DMS153 treated with DMSO at 0.1 percent for 48 hours (cell line): ENCODE data around the gene PRKCA.
"Not testable (repeated sequence)": the region's sequence is repeated elsewhere in the genome, so short reads cannot be mapped to it uniquely, and the experiment has no call there.

ENCODE experiments used
- DNase-seq: peaks from one replicate; lab custom pipeline; 2025; ENCODE audit not compliant: unreplicated experiment; lab: John Stamatoyannopoulos, UW

The PRKCA gene

DNA sequence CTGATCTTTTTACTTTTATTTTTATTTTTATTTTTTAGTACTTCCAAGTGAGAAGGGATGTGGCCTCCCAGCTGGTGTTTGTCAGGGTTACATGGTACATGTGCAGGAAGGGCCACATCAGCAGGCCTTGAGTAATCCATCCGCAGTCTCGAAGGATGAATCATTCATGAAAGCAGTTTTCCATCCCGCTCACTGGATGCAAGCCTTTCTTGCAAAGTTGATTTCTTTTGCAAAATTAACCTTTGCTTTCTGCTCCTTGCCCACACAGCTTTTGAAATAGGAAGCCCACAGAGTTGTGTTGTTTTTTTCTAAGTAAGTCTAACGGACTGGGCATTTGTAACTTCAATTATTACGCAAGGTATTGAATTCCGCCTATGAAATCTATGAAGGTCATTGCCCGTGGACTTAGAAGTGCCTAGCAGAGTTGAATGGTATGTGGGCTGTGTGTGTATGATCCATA lies 157.4 kb downstream of the PRKCA start:
- no peak for DNase-seq

DNA sequence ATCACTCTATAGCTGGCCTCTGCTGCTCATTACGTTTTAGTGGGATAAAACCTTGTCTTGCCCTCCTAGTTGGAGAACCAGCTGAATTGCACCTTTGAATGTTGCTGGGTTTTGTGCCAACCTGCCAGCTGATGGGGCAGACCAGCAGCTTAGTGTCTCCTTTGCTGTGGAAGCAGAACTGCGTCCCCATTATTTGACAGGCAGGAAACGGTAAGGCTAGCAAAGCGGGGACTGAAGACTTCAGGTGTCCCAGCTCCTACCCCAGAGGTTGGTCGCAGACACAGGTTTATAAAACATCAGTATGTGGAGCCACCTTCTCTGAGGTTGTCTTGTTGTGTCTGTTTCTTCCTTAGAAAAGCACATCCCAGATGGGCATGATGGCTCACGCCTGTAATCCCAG lies 158.1 kb downstream of the PRKCA start:
- DNase-seq = no peak

DNA sequence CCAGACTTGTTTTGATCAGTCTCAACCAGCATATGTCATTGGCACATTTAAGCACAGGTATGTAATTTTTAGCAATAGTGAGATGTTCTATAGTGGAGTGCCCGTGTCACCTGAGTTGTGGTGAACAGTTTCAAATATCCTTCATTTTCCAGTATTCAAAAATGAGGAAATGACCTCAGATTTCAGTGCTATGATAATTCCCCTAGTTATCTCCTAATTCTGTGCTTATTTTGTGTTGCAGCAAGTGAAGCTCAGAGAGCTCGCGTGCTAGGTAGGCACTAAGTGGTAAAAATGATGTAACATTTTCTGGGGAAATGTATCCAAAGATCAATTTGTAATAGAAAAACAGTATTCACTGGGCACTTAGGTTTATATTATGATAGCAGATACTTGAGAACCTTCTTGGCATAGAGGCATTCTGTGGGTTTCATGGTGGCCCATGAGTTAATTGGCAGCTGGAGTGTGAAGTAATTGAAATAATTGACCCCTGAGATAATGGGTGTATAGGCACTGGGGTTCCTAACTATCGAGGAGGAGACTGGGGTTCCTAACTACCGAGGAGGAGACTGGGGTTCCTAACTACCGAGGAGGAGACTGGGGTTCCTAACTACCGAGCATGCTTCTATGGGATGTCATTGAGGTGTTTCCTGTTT lies 159.1 kb downstream of the PRKCA start:
- no peak for DNase-seq

DNA sequence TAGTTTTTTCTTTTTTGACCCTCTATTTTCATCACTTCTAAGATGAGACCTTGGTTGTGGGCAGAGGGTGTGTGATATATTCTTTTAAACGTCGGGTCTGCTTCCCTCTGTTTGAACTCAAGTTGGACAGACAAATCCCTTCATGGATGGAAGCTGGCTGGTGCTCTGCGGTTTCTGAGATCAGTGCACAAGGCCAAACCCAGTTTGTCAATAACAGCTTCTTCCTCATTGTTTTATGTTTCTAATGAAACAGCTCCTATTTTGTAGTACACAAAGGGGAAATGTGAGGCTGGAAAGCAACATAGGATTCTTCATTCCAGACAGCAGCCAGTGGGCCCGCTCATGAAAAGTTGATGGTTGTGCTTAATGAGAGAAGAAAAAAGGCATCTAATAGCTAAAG lies 159.6 kb downstream of the PRKCA start:
- no peak for DNase-seq

DNA sequence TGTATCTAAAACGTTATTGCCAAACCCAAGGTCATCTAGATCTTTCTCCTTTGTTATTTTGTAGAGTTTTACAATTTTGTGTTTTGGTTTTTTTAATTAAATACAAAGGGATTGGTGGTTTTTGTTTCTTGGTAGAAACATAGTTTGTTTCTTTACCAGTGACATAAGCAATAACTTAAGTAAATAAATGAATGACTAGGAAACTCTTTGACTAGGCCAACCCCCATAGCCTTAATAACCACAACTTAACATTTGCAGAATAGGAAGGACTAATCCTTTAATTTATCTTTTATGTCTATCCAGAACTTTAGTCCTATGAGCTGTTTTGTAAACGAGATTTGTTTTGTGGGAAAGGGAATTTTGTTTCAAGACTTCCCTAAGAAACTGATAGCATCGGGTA lies 162.5 kb downstream of the PRKCA start:
- DNase-seq = no peak

DNA sequence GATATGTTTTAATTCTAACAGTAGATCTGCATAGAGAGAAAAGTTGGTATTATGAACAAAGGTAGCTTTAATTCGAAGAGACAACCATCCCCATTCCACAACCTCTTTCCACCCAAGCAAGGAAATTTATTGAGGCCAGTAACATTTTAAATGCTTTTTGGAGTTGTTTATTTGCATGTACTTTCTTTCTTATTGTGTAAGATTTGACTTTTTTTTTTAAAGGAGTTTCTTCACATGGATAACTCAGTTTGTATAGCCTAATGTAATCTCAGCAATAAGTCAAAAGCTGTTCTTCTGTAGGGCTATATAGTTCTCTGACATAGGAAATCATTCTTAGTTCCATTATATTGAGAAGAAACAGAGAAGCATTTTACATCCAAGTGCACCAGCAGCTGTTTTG lies 163.3 kb downstream of the PRKCA start:
- DNase-seq = no peak

DNA sequence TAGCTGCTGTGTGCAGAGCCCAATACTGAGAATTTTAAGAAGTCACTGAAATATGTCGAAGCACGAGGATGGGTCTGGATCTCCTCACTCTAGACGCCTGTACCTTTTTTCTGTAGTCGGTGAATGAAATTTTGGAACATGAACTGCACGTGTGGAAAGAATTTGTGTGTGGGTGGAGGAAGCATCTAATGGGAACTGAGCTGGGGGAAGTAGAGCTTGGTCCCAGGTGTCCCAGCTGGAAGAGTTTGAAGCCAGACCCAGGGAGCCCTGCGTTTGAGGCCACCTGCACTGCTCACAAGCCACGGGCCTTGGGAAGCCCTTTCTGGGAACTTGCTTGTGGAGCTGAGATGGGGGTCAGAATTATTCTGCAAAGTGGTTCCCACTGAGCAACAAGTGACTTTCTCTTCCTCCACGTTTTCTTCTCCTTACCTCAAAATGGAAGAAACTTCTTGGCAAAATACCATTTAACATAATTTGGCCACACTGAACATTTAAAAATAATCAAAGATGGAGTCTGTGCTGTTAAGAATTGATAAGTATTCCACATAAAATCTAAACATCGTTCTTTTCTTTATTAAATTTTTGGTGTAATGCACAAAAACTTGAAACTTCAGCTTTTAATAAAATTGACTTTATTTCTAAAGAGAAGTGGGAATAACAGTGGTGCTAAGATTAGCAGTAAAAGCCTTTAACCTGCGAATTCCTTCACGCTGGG lies 163.8 kb downstream of the PRKCA start:
- no peak for DNase-seq

DNA sequence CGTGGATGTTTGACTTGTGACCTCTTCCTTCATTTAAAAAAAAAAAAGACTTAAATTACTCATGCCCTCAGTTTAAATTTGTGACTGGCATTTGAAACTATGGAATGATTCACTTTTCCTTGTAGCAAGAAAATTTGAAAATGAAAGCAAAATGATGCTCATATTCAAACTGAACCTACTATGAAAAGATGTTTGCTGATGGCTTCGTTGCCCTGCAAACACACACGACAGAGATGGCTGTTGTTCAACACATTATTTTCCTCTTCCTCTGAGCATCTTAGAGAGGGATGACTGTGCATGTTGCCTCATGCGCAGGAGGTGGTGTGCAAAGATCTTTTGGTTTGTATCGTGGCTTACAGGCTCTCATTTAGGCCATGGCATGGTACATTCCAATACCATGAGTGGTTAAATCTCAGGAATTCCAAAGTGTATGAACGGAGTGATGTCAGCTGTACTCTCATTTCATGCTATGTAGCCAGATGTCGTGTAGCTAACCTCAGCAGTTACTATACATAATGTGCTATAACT lies 164.5 kb downstream of the PRKCA start:
- no peak for DNase-seq

DNA sequence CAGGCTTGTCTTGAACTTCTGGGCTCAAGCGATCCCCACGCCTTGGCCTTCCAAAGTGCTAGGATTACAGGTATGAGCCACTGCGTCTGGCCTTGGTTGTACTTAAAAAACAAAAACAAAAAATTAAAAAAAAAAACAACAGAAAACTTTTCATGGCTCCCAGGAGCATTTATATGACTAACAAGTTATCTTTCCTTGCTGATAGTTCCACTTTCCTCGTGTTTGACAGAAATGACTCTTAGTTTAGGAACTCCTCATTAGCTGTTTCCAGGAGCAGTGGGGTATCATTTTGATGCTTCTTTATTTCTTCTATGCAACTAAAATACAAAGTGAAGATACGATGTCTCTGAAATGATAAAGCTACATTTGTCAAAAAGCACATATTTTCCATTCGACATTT lies 165.4 kb downstream of the PRKCA start:
- no peak for DNase-seq

DNA sequence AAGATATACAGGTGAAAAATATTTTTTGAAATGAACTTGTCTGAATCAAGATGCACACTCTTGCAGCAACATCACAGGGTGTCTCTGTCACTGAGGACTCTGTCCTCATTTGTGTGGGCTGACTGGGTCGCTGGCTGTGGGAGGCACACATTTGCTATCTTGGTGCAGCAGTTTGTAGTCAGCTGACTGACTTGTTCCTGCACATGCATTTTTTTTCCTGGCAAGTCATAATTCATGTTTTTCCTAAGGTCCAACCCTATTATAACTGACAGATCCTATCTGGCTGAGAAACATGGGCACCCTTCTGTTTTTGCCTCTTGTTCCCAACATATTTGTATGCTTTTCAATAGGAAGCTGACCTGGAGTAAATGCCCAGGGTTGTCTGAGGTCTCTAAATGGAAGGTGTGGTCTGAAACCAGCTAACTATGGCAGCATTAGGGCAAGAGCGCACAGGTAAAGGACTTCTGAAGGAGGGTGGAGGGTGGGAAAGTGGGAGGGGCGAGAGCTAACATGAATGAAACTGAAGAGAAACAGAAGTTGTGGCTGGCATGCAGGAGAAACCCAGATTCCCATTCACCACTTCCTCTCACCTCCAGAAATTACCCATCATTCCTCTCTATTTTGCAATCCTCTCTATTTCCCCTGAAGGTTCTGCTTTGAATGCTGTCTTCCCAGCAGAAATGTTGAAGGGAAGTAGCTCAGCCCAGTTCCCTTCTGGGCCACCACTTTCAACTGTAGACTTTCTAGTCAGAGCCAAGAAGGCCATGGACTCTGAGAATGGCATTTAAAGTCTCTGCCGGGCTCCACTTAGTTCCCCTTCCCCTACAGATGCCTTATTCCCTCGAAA lies 166.1 kb downstream of the PRKCA start:
- DNase-seq = no peak

DNA sequence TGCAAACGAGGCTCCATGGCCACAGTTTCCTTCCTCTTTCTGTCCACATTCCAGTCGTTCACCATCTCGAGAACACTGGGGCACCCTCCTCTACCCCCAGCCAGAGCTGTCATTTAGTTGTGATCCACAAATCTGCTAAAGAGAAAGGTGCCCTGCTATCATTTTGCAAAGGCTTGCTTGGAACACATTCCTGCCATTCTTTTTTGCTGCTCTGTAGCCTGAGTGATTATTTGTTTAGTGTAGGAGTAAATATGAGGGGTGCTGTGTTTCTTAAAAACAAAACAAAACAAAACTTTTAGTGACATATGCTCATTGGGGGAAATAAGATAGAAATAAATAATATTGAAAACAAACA lies 166.7 kb downstream of the PRKCA start:
- DNase-seq = no peak

DNA sequence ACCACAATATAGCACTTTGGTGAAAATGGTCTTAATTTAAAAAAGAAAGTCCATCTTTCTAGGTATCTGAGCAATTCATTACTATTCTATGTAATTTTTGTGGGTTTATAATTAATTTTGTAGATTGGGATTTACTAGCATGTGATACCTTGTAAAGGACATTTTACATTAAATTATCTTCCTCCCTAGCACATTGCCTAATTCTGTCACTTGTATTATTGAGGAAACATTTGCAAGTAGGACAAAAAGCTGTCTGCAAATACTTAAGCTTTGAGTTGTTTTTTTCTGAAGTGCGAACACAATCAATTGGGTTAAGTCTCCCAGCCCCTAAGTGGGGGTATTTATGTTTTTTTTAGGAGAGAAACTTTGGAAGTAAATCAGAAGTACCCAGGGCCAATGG lies 167.0 kb downstream of the PRKCA start:
- no peak for DNase-seq

DNA sequence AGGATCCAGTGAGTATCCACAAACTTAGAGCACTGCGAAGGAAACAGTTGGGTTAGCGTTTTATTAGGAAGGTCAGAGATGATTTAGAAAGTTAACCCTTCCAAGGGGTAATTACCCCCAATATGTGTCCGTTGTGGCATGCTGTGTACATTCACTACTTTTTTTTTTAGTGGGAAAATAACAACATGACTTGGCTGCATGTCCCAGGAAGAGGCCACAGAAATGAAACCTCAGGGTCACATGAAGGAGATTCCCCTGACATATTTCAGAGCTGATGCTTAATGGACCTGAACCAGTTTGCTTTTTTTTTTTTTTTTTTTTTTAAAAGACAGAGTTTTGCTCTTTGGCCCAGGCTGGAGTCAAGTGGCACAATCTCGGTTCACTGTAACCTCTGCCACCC lies 167.5 kb downstream of the PRKCA start:
- no peak for DNase-seq

DNA sequence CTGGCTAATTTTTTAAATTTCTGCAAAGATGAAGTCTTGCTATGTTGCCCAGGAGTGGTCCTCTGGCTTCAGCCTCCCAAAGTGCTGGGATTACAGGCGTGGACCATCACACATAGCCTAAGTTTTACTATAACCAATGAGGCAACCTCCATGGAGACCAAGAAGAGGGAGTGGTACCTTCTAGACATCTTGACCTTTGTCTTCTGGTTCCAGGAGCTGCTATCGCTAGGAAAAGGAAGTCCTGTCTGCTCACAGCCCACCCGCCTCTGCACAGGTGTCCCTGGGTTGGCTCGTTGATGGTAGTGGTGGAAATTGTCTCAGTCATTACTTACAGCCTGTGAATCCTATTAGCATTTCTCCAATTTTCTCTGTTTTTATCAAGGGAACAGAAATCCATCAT lies 169.7 kb downstream of the PRKCA start:
- DNase-seq = no peak

DNA sequence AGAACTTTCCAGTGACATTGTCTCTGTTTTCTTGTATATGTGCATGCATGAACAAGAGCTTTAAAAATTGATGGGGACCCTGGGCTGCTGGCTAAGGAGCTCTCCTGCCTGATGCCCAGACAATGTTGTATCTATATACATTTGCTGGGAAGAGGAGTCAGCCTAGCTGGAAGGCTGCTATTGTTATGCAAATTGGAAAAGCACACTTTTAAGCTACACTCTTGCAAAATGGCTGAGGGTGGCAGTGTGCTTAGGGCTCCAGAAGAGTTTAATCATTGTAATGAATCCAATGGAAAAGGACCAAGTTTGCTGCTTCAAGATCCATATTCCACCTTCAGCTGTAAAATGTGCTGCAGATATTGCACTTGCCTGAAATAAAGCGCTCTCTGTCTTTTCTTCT lies 171.8 kb downstream of the PRKCA start:
- DNase-seq = no peak

DNA sequence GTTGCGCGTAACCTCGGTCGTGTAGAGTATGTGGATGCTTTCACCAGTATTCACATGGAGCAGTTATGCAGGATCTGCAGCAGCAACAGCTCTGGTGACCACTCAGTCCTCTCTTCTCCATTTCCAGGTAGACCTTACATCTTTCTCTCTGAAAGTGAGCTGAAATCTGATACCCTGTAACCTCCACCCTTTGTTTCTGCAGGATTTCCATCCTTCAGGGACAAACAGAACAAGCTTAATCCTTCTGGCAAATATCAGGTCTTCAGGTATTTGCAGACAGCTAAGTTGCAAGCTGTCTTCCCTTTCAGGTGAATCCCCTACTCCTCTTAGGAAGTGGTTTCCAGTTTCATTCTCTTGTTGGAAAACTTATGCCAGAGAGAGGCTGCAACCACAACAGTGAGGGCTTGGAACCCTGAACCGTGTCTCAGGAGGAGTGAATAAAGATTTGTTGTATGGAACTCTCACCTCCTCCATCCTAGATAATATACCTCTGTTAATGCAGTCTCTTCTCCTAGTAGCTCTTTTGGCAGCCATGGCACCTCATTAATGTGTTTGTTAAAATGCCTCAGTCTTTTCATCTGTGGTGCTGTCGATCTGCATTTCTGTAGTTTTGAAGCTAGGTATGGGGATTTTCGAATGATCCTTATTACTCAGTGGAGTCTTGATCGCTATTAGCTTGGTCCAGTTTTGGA lies 172.5 kb downstream of the PRKCA start:
- no peak for DNase-seq

DNA sequence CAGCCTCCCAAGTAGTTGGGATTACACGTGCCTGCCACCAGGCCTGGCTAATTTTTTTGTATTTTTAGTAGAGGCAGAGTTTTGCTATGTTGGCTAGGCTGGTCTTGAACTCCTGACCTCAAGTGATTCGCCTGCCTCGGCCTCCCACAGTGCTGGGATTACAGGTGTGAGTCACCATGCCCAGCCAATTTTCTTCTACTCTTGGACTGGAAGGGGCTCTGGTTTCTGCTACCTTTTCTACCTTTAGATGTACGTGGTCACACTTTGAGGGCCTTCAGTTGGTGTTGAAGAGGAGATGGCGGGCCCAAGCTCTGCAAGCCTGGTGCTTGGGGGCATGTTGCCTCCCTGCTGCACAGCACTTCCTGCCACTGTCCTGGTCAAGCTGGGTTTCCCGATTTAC lies 173.6 kb downstream of the PRKCA start:
- DNase-seq = no peak

DNA sequence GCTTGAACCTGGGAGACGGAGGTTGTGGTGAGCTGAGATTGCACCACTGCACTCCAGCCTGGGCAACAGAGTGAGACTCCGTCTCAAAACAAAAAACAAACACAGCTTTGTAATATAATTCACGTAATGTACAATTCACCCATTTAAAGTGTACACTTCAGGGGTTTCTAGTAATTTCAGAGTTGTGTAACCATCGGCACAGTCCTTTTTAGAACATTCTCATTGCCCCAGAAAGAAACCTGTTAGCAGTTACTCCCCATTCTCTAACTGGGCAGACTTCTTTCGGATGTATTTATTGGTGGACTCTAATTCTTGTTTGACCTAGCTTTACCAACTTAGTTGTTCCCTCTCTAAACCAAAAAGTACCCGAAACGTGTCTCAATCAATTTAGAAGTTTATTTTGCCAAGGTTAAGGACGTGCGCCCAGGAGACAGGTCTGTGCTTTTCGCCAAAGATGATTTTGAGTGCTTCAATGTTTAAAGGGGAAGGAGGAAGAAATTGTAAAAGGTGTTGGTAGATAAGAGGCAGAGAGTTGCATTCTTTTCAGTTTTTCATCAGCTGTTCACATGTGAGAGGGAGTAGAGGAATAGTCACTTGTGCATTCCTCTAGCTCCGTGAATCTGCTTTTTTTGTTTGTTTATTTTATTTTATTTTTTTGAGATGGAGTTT lies 175.3 kb downstream of the PRKCA start:
- no peak for DNase-seq

DNA sequence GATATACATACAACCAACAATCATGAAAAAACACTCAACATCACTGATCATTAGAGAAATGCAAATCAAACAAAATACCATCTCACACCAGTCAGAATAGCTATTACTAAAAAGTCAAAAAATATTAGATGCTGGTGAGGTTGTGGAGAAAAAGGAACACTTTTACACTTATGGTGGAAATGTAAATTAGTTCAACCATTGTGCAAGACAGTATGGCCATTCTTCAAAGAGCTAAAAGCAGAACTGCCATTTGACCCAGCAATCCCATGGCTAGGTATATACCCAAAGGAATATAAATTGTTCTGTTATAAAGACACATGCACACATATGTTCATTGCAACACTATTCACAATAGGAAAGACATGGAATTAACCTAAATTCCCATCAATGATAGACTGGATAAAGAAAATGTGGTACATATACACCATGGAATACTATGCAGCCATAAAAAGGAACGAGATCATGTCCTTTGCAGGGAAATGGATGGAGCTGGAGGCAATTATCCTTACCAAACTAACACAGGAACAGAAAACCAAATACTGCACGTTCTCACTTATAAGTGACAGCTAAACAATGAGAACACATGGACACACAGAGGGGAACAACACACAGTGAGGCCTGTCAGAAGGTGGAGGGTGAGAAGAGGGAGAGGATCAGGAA lies 176.9 kb downstream of the PRKCA start:
- DNase-seq = not testable (repeated sequence)

DNA sequence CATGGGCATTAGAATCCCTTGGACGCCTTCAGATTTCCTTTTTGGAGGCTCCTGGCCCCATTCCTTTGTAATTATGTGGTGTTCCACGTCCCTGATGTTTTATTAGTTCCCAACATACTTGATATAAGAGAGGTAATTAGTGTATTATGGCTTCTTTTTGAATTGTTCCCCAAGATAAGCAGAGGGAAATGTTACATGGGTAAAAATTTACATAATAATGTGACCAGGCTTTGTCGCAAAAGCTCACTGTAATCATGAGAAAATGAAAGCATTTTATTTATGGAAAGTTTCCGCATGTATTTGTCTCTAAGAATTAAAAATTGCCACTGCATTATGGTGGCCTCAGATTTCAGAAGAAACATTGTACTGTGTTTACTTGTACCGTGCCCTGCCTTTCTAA lies 177.8 kb downstream of the PRKCA start:
- DNase-seq = no peak
